Mammary epithelial cell (primary cell): ENCODE results near the gene ACTBL2.

Experiments used
- EZH2 ChIP-seq: IDR thresholded peaks from 2 replicates; pipeline ENCODE4 v1.6.1; 2012; ENCODE audit warnings: low read length, inconsistent platforms, borderline replicate concordance
- TF ChIP-seq, protein P1 (sequence below), 2 donors: IDR thresholded peaks in 1 of 2; conservative IDR thresholded peaks in 1 of 2; 2 replicates each; pipeline ENCODE4 v1.5.1; 2011 to 2012; ENCODE audit warnings: inconsistent platforms in 2 of 2, low read length in 2 of 2, mild to moderate bottlenecking in 2 of 2, control low read depth in 1 of 2, low read depth in 1 of 2; ENCODE audit not compliant: insufficient read depth in 1 of 2; ENCODE audit errors: extremely low read depth in 1 of 2

GRCh38 chr5:57513785-57514184 lies 31.2 kb upstream of the ACTBL2 start:
- TF ChIP-seq, protein P1, sequence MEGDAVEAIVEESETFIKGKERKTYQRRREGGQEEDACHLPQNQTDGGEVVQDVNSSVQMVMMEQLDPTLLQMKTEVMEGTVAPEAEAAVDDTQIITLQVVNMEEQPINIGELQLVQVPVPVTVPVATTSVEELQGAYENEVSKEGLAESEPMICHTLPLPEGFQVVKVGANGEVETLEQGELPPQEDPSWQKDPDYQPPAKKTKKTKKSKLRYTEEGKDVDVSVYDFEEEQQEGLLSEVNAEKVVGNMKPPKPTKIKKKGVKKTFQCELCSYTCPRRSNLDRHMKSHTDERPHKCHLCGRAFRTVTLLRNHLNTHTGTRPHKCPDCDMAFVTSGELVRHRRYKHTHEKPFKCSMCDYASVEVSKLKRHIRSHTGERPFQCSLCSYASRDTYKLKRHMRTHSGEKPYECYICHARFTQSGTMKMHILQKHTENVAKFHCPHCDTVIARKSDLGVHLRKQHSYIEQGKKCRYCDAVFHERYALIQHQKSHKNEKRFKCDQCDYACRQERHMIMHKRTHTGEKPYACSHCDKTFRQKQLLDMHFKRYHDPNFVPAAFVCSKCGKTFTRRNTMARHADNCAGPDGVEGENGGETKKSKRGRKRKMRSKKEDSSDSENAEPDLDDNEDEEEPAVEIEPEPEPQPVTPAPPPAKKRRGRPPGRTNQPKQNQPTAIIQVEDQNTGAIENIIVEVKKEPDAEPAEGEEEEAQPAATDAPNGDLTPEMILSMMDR (conservative IDR thresholded peaks at IDR 0.05 in 1 of 2, IDR thresholded peaks at IDR 0.05 in 1 of 2; ENCODE audit: extremely low read depth in 1 of 2, insufficient read depth in 1 of 2, low read depth in 1 of 2, low read length in 2 of 2) = no peak
- no peak for TF ChIP-seq EZH2
